Esophagus mucosa (tissue), 1 donor: ENCODE measurements around the gene MAP2K6. TPM values are rescaled to one million over a fixed set of nuclear protein-coding genes. Genes with fewer than 3 reads are reported as not detected.
"Not testable (repeated sequence)": the region's sequence is repeated elsewhere in the genome, so short reads cannot be mapped to it uniquely, and the experiment has no call there.

ENCODE experiments used
- ATAC-seq: fragments of 200-7000 bp; cut with Tn5 transposase; one replicate; pipeline ENCODE4 v1.9.1; 2020
- total RNA-seq: library from RNA; stranded (reverse); gene quantifications from one replicate; pipeline ENCODE4 v1.2.4, GENCODE V29; 2023
- donor health status: DM: yes; HTN: yes; CAD: no.

The MAP2K6 gene
- total RNA-seq, 1 donor from 2014 or later: 6.9 TPM

GRCh38 chr17:69457603-69458002 lies 43.1 kb downstream of the MAP2K6 start:
- ATAC-seq: no peak

GRCh38 chr17:69460963-69461922 lies 46.7 kb downstream of the MAP2K6 start:
- no peak for ATAC-seq

GRCh38 chr17:69461951-69462369 lies 47.5 kb downstream of the MAP2K6 start:
- no peak for ATAC-seq

GRCh38 chr17:69462882-69463281 lies 48.4 kb downstream of the MAP2K6 start:
- no peak for ATAC-seq

- ATAC-seq: peak; percentile 83
These were observed 52.0 kb downstream of the MAP2K6 start for GRCh38 chr17:69466451-69466850.

GRCh38 chr17:69466905-69467667 lies 52.6 kb downstream of the MAP2K6 start:
- ATAC-seq: peak; percentile 33

- ATAC-seq: no peak
These were observed 53.7 kb downstream of the MAP2K6 start for GRCh38 chr17:69468207-69468606.

- ATAC-seq: no peak
These were observed 56.2 kb downstream of the MAP2K6 start for GRCh38 chr17:69470702-69471101.

GRCh38 chr17:69471406-69471805 lies 56.9 kb downstream of the MAP2K6 start:
- no peak for ATAC-seq

GRCh38 chr17:69473841-69474831 lies 59.6 kb downstream of the MAP2K6 start:
- ATAC-seq: peak; percentile 51

- ATAC-seq: no peak
These were observed 62.9 kb downstream of the MAP2K6 start for GRCh38 chr17:69477204-69477902.

- ATAC-seq: no peak
These were observed 63.4 kb downstream of the MAP2K6 start for GRCh38 chr17:69477903-69478266.

GRCh38 chr17:69478916-69479315 lies 64.4 kb downstream of the MAP2K6 start:
- no peak for ATAC-seq

- ATAC-seq: not testable (repeated sequence)
These were observed 65.3 kb downstream of the MAP2K6 start for GRCh38 chr17:69479756-69480155.

- peak; percentile 88 for ATAC-seq
These were observed 65.7 kb downstream of the MAP2K6 start for GRCh38 chr17:69480245-69480644.

- no peak for ATAC-seq
These were observed 70.8 kb downstream of the MAP2K6 start for GRCh38 chr17:69485251-69485661.

GRCh38 chr17:69485901-69486643 lies 71.6 kb downstream of the MAP2K6 start:
- ATAC-seq: no peak

- no peak for ATAC-seq
These were observed 72.5 kb downstream of the MAP2K6 start for GRCh38 chr17:69486779-69487637.

- ATAC-seq: no peak
These were observed 74.8 kb downstream of the MAP2K6 start for GRCh38 chr17:69489313-69489712.
